GM10248 (cell line): ENCODE data around the gene PALLD.

Source experiments
- CTCF ChIA-PET: fragments of 300-600 bp; sonication (Branson Sonifier 250); formaldehyde crosslinking; extraction: SDS; loops from one replicate; lab custom pipeline; 2021; ENCODE audit warnings: antibody characterized with exemption; lab: Yijun Ruan, JAX
- POLR2A ChIA-PET: fragments of 350-650 bp; sonication (Branson Sonifier 250); formaldehyde crosslinking; extraction: SDS; loops from one replicate; lab custom pipeline; 2020; ENCODE audit warnings: antibody characterized with exemption; lab: Yijun Ruan, JAX
- DNase-seq: peaks from one replicate; pipeline ENCODE4 v3.0.0; 2012; ENCODE audit errors: extremely low spot score
- CTCF ChIP-seq: IDR thresholded peaks from 2 replicates; pipeline ENCODE4 v1.5.1; 2012; ENCODE audit warnings: mild to moderate bottlenecking, low read depth; ENCODE audit errors: extremely low read depth, missing control alignments, control extremely low read depth

Gene PALLD

GRCh38 chr4:168900080-168900479 is 403.2 kb downstream of the PALLD start:
- DNase-seq: no peak
- TF ChIP-seq CTCF: no peak
- CTCF ChIA-PET: interaction anchor here (2.0 to 4.4 kb wide), 2 partner anchors 18 to 21 kb away, joined by 5 to 17 read pairs; no protein-coding TSS in a partner anchor
- POLR2A ChIA-PET: no interaction called here

GRCh38 chr4:168907119-168907698 is 410.4 kb downstream of the PALLD start:
- no peak for TF ChIP-seq CTCF
- DNase-seq: no peak
- ChIA-PET POLR2A (no interaction called here), CTCF (interaction anchor here (5.3 kb wide), 1 partner anchor 15 kb away, joined by 33 read pairs; no protein-coding TSS in a partner anchor)

GRCh38 chr4:168908093-168908492 is 411.2 kb downstream of the PALLD start:
- TF ChIP-seq CTCF: no peak
- CTCF ChIA-PET: interaction anchor here (1.5 to 5.3 kb wide), 2 partner anchors 14 to 15 kb away, joined by 4 to 33 read pairs; no protein-coding TSS in a partner anchor
- POLR2A ChIA-PET: no interaction called here
- DNase-seq: no peak

GRCh38 chr4:168908851-168909273 is 412.0 kb downstream of the PALLD start:
- DNase-seq: no peak
- ChIA-PET POLR2A (no interaction called here), CTCF (interaction anchor here (1.5 to 5.3 kb wide), 3 partner anchors 10 to 15 kb away, joined by 4 to 33 read pairs (median 4); no protein-coding TSS in a partner anchor)
- no peak for TF ChIP-seq CTCF

- POLR2A ChIA-PET: no interaction called here
- no peak for DNase-seq
- TF ChIP-seq CTCF: no peak
- CTCF ChIA-PET: interaction anchor here (0.7 to 5.4 kb wide), 2 partner anchors 10 to 15 kb away, joined by 3 to 35 read pairs; no protein-coding TSS in a partner anchor
Measured at GRCh38 chr4:168914095-168914494, 417.2 kb downstream of the PALLD start.

- POLR2A ChIA-PET: no interaction called here
- peak; percentile 38 for DNase-seq
- TF ChIP-seq CTCF: peak; percentile 53
Measured at GRCh38 chr4:168917138-168917779, 420.4 kb downstream of the PALLD start.

More at GRCh38 chr4:168917138-168917779, 420.4 kb downstream of the PALLD start:
- CTCF ChIA-PET: interaction anchor here (0.9 to 2.2 kb wide), 4 partner anchors 12 to 734 kb away, joined by 3 to 8 read pairs (median 5); no protein-coding TSS in a partner anchor
